ENCODE data around the gene HPGDS.
"Not testable (repeated sequence)": the region's sequence is repeated elsewhere in the genome, so short reads cannot be mapped to it uniquely, and the experiment has no call there.

The HPGDS gene

DNA sequence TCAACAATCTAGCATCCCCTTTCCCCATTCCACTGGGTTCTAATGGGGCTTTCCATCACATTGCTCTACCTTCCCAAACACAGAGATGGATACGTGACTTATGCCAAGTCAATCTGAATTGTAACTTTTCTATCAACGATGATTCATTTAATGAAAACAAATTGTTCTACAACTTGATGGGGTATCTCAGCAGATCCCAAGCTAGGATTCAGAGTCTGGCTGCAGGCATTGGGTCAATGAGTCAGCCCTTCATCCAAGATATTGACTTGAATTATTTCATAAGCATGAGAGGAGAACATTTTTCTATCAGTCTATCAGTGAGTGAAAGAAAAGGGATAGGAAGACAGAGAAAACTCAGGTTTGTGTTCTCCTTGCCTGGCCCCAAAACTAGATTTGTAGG, 15.0 kb upstream of the HPGDS start:
- DNase-seq (ENCODE audit: low spot score) = no peak

DNA sequence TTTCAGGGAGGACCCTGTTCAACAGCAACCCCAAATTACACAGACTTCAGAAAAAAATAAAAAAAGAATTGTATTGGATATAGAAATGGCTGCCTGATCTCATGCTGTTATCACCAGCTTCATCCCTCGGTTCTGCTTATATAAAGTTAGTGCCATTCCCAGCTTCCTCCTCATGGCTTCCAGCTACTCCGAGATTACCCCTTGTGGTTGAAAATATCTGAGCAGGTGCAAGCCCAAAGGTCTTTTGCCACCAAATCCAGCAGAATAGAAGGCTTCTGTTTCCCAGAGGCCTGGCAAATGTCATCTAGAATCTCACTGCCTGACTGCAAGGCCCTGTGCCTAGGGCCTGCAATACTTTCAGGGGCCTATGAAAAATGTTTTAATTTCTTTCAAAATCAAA, 13.8 kb upstream of the HPGDS start:
- DNase-seq (ENCODE audit: low spot score) = peak; percentile 16

DNA sequence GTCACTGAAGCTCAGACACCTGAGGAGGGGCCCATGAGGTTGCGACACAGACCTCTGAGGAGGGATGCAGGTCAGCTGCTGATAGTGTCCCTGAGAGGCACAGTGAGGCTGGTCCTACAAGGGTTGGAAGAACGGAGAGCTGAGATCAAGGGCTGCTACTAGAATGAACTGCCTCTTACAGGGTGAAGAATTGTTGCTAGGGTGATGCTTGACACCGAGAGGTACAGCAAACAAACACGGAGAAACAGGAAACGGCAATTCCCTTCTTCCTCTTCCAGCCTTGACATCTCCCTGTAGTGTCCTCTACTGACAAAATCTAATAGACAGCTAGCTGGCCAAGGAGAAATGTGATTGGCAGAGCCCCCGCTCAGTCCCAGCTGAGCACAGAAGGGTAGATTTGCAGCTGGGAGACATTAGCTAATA, 11.8 kb upstream of the HPGDS start:
- no peak for DNase-seq (ENCODE audit: low spot score)

DNA sequence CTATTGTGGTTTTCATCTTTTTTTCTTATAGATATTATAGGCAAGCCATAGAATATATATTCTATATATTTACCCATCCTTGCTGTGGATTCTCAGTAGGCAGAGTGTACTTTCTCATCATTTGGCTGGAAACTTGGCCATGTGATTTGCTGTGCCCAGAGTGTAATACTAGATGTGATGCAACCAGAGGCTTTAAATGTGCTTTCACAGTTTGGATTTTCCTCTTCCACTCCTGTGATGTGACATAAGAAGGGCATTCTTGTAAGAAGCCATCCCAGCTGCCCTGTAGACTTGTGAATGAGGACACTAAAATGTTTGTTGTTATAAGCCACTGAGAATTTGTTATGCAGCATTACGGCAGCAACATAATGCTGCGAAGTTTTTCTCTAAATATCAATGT, 10.4 kb upstream of the HPGDS start:
- DNase-seq (ENCODE audit: low spot score) = no peak

DNA sequence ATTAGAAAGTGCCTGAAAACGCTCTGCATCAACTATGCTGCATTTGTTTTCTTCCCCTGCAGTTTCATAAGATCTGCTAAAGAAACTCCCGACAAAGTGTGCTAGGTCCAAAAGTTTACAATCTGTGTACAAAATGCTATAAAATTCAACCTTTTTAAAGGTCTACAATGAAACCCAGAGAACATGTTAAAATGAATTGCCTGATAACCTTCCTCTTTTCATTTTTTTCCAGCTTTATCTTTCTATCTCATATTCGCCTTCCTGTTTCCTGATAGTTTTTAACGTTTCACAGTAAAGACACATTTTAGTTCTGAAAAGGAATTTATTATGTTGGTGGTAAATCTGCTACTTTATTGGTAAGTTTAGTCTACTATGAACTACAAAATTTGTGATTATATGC, 9.5 kb upstream of the HPGDS start:
- DNase-seq (ENCODE audit: low spot score) = no peak

DNA sequence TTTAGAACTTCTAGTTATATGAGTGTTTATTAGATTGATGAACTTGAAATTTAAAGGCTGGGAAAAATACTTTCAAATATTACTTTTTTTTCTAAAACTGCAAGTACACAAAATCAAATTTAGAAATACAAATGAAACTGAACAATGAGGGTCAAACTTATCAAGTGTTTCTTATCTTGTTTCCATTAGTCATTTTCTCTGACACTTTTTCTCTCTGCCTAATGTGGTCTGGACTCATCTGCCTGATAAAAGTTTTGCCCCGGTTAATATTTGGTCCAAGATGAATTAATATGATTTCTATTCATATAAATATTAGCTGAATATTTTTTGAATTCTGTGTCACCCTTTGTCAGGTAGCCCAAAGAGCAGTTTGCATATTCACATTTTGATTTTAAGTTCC, 8.7 kb upstream of the HPGDS start:
- no peak for DNase-seq (ENCODE audit: low spot score)

DNA sequence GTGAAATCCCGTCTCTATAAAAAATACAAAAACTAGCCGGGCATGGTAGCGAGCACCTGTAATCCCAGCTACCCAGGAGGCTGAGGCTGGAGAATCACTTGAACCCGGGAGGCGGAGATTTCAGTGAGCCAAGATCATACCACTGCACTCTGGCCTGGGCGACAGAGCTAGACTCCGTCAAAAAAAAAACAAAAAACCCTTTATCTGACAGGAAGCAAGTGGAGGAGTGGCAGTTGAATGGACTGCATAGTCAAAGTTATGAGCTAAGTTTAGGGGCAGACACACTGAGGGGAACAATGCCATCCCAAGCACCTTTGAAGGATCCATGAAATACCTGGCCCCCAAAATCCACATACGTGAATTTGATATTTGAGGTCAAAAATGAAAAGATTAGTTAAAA, 7.5 kb upstream of the HPGDS start:
- DNase-seq (ENCODE audit: low spot score) = no peak

DNA sequence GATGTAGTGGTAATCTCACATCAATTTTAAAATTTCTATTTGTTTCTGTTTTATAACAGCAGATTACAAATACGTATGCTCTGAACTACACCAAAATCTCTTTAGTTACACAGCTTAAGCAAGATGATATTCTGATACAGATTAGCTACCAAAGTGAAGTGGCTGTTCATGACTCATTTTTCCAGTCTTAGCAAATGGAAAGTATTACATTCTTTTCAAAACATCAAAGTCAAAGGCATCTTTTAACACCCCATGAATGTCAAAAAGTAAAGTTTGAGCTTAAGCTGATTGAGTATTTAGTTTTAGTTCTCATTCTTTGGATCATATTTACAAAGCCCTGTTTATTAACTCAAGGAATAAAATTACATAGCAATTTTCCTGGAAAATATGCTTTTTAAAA, 6.6 kb upstream of the HPGDS start:
- DNase-seq (ENCODE audit: low spot score) = no peak

DNA sequence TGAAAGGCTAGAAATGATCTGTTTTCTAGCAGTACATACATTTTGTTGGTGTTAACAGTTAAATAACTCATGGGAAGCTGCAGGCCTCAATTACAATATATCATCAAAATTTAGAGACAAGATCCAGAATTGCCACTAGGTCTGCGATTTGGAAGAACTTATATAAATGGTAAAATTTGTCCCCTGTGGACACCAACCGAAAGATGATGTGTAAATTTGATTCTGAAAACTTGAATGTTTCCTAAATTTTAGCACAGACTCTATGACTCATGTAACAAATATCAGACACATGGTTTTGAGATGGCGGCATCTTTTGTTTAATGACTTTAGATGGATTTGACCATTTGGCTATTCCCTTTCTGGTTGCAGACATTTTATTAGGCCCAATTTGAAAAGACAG, 6.0 kb upstream of the HPGDS start:
- no peak for DNase-seq (ENCODE audit: low spot score)

DNA sequence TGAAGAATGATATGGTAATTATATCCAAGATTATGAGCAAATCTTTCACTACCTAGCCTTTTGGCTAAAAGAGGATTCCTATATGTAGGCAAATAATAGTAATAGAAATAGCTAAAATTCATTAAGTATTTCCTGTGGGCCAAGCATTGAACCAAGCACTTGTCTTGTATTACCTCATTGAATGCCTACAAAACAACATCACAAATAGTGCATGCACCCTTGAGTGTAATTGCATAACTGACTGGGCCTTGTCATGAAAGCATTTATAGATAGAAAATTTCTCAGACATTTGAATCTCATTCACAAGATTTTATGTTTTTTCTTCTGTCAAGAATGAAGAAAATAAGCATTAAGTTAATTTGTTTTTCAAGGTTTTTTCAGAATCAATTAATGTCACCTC, 3.9 kb upstream of the HPGDS start:
- no peak for DNase-seq (ENCODE audit: low spot score)

DNA sequence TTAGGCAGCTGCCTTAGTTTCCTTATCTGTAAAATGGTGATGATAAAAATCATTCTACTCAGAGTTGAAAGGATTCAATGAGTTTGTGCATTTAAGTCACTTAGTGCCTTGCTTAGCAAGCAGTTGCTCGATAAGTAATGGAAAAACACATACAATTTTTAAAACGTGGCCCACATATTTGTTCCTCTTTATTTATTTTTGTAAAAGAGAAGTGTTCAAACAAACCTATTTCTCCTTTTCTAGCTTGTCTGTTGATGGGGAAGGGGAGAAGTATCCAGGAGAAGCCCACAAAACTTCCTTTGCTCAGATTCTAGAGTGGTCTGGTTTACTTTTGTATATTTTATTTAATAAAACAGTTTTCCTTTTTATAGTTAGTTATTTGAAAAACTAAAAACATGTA, 3.3 kb upstream of the HPGDS start:
- no peak for DNase-seq (ENCODE audit: low spot score)

DNA sequence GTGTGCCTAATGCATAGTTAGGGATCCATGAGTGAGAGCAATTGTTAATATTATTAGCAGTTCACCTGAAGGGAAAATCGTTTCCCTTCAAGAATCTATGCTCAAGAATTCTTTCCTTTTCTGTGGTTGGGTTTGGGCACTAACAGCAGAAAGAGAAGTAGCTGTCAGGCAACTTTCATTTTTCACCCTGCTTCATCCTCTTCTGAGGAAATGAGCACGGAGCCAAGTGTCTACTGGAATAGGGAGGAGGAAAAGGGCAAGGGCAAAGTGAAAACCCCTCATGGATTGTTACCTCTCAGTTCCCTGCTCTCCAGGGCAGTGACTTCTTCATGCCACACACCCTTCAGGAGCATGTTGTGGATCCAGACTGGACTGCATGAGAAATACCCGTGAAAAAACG, 2.6 kb upstream of the HPGDS start:
- DNase-seq (ENCODE audit: low spot score) = no peak

DNA sequence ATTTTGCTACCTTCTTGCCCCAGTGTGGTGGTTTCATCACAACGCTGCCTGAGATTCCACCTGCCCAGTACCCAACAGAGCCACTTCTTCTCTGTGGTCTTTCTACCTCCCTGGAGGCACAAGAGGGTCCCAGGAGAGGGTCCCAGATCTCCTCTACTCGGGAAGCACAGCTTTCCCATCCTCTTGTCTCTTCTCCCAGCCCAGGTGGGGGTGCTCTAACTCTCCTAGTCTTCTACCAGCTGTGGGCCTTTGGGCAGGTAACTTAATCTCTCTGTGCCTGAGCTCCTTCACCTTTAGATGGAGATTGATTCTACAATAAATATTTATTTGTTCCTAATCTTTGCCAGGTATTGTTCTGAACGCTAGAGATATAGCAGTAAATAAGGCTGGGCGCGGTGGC, 1.8 kb upstream of the HPGDS start:
- no peak for DNase-seq (ENCODE audit: low spot score)

DNA sequence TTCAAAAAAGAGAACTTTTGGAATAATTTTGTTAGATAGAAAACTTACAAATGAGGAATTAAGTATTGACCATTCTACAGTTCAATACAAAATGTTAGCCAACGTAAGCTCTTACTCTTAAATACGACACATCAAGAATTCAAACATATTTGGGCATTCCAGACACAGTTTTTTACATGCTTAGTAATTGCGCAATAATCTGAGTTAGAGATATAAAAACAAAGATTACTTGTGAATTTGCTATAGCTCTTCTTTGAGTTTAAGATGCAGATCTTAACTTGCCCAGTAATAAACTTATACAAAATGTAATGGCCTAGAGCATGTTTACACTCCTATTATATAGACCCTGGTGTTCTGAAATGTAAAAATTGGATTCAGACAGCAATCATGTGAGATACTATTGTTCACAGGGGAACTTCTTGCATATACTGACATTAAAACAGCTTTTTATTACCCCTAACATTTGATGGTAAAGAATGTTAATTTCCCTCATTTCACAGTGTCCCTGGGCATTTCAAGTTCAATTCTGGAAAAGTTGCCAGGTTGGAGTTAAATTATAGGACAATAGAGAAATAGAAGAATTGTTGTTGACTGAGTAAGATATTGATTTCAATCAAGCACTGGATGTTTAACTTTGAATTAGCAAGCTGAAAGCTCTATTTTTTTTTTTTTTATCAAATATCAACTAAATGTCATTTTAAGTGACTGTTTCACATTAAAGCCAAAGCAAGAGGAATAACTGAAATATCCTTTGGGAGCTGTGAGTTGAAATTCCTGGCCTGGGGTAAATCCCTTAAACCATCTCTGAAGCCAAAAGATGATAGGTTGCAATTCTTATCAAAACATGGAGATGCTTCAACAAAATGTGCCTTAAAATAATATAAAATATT, 910 bp downstream of the HPGDS start:
- DNase-seq (ENCODE audit: low spot score) = no peak

DNA sequence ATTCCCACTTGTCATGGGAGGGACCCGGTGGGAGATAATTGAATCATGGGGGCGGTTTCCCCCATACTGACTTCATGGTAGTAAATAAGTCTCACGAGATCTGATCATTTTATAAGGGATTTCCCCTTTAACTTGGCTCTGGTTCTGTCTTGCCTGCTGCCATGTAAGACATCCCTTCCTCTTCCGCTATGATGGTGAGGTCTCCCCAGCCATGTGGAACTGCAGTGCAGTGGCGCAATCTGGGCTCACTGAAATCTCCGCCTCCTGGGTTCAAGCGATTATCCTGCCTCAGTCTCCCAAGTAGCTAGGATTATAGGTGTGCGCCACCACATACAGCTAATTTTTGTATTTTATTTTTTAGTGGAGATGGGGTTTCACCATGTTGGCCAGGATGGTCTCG, 2.9 kb downstream of the HPGDS start:
- no peak for DNase-seq (ENCODE audit: low spot score)

DNA sequence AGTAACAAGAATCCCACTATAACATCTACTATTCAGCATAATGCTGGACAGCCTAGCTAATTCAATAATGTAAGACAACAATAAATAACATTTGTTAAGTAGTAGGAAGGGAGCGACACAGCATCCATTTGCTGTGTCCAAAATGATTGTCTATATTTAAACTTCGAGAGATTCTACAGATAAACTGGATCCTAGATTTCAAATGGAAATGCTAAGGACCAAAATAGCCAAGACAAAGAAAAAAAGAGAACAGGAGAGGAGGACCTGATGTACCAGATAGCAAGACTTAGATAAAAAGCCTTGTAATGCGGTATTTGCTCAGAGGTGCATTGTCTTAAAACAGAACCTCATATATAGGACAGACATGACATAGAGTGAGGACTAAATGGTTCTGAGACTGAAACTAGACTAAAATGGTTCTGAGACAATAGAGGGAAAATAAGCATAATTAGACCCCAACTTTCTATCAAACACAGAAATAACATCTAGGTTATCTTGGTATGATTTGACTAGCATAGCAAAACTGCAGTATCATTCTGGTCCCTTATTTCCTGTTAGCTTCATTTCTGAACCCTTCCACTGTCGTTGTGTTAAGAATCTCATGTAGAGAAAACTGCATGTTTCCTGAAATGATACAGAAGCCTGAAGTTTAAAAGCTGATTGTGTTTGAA, 3.8 kb downstream of the HPGDS start:
- DNase-seq (ENCODE audit: low spot score) = no peak

DNA sequence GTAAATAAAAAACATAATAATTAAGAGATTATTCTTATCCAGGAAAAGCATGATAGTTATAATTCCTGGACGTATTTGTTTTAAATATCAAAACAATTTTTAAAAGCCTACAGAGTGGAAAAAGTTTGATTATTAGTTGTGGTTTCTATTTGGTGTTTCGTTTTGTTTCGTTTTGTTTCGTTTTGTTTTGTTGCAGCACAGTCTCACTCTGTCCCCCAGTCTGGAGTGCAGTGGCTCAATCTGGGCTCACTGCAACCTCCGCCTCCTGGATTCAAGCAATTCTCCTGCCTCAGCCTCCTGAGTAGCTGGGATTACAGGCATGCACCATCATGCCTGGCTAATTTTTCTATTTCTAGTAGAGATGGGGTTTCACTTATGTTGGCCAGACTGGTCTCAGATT, 5.8 kb downstream of the HPGDS start:
- DNase-seq (ENCODE audit: low spot score) = not testable (repeated sequence)

DNA sequence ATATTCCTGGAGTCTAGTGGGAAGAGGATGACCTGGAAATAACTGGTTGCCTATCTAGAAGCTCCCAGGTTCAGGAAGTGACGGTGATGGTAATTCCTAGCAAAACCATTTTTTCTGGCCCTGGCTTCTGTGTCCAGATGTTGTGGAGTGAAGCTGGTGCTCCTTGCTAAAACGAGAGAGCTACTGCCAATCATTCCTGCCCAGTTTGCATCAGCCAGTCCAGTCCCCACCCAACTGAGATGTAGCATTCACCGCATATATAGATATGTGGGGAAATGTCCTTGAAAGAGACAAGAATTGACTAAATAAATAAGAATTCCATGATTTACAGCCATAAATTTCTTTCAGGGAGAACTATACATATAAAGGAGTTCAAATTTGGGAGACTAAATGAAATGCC, 6.3 kb downstream of the HPGDS start:
- no peak for DNase-seq (ENCODE audit: low spot score)

DNA sequence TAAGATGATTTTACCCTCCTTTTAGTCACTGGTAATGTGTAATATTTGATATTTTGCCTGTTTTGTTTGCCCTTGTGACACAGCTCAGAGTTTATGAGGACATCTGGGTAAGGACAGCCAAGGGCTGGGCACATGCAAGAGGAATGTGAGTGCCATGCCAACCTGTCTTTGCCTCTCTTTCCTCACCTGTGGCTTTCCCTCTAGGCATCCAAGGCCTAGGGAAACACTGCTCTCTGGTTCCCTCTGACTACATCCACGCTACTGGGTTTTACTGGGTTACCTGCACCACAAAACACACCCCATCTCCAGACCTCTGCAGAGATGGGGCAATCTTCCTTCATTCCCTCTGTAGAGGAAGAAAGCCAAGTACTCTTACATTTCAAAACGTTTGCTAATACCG, 7.7 kb downstream of the HPGDS start:
- no peak for DNase-seq (ENCODE audit: low spot score)

DNA sequence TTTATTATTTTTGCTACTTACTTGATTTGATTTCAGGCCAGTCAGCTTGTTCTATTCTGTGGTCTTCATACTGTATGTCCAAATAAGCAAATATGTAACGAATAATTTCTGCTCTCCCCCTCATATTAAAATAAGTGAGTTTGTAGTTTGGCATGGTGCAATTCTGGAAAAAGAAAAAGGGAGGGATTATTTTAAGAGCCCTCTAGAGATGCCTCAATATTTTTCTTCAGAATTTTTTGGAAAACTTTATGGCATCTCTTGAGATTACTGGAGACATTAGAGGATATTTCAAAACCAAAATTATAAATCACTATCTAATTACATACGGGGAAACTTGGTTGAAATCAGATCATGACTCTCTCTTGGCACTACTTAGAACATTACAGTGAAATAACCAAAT, 8.2 kb downstream of the HPGDS start:
- no peak for DNase-seq (ENCODE audit: low spot score)

DNA sequence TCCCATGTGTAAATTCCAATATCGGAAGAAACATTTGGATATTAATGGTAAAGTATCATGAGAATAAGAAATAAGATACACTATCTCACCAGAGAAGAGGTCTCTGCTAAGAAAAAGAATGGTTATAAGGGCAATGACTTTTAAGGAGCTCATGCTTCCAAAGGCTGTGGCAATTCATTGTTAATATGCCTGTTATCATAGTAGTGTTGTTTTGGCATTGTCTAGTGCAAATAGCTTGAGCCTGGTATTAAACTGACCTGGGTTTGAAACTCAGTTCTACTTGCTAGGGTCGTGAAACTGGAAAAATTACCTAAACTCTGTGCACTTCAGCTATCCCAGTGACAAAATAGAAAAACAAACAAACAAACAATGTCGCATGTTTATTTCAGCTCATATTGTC, 8.8 kb downstream of the HPGDS start:
- DNase-seq (ENCODE audit: low spot score) = no peak

DNA sequence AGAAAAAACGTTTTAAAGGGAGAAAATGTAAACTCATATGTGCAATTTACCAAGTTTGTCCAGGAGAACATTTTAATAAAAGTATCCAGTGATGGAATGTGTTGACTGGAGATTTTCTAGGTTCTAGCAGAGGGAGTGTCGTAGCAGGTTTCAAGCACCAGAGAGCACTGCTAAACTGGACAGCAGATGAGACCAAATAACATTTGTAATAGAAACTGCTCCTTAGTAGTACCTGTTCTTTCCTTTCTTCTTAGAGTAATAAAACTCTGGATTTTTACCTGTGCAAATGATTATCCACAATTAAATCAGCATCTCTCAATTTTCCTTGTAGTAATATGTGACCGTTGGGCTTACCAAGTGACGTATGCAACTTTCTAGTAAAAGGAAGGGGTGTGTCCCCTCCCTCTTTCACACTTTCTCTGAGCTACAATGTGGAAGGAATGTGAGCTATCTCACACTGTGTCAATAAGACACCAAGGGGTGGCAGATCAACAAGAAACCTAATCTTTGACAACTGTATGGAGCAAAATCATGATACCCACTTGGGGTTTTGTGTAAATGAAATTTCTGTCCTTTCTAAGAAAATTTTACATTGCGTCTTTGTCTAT, 9.5 kb downstream of the HPGDS start:
- DNase-seq (ENCODE audit: low spot score) = no peak

DNA sequence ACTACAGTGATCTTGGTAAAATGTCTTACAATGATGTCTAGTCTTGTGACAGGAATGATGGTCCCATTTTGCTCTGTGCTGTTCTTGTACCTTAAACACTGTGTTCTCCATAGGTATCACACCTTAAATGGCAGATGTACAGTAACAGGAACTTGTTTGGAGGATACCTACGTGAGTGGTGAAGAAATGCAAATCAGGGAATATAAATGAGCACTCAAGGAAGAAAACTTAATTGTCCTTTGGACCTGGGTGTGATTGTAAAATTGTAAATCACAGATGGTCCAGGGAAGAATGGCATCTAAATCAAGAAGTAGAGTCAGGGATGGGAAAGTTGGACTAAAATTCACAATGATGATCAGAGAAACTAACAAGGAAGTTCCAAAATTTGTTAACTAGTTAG, 12.7 kb downstream of the HPGDS start:
- DNase-seq (ENCODE audit: low spot score) = no peak
